B cell (primary cell): ENCODE measurements around the gene PARD3.

Experiments
- CTCF ChIP-seq: fragments of 200-600 bp; IDR thresholded peaks from one replicate; pipeline ENCODE4 v1.8.0; 2022; ENCODE audit warnings: antibody characterized with exemption, mild to moderate bottlenecking
- EZH2 ChIP-seq: IDR thresholded peaks from 2 replicates; pipeline ENCODE4 v1.6.1; 2012; ENCODE audit warnings: borderline replicate concordance, low read depth, mild to moderate bottlenecking, moderate library complexity, low read length; ENCODE audit not compliant: insufficient read depth, poor library complexity, severe bottlenecking

GRCh38 chr10:34433241-34434076 lies 381.6 kb downstream of the PARD3 start:
- TF ChIP-seq CTCF (no peak), EZH2 (no peak)
